ENCODE measurements around the gene SSPN.

The SSPN gene

GRCh38 chr12:26250801-26251200 is 55.4 kb downstream of the SSPN start:
- TF ChIP-seq EGR1 (IDR thresholded peaks at IDR 0.05) (no peak), CEBPB (IDR thresholded peaks at IDR 0.05) (no peak), TEAD4 (IDR thresholded peaks at IDR 0.05) (no peak), YY1 (IDR thresholded peaks at IDR 0.05; ENCODE audit: low read depth) (no peak), MAX (IDR thresholded peaks at IDR 0.05) (no peak), NFIC (IDR thresholded peaks at IDR 0.05) (no peak), FOXM1 (IDR thresholded peaks at IDR 0.05; ENCODE audit: borderline replicate concordance, low read depth) (no peak), EP300 (IDR thresholded peaks at IDR 0.05; ENCODE audit: borderline replicate concordance) (no peak), TCF12 (IDR thresholded peaks at IDR 0.05; ENCODE audit: low read depth) (no peak), CREB1 (IDR thresholded peaks at IDR 0.05; ENCODE audit: low read depth) (no peak), TAF1 (IDR thresholded peaks at IDR 0.05; ENCODE audit: low read depth) (no peak), RAD21 (IDR thresholded peaks at IDR 0.05; ENCODE audit: low read depth) (no peak), ZBTB7A (IDR thresholded peaks at IDR 0.05; ENCODE audit: low read depth) (no peak)
- TF ChIP-seq, protein P1, sequence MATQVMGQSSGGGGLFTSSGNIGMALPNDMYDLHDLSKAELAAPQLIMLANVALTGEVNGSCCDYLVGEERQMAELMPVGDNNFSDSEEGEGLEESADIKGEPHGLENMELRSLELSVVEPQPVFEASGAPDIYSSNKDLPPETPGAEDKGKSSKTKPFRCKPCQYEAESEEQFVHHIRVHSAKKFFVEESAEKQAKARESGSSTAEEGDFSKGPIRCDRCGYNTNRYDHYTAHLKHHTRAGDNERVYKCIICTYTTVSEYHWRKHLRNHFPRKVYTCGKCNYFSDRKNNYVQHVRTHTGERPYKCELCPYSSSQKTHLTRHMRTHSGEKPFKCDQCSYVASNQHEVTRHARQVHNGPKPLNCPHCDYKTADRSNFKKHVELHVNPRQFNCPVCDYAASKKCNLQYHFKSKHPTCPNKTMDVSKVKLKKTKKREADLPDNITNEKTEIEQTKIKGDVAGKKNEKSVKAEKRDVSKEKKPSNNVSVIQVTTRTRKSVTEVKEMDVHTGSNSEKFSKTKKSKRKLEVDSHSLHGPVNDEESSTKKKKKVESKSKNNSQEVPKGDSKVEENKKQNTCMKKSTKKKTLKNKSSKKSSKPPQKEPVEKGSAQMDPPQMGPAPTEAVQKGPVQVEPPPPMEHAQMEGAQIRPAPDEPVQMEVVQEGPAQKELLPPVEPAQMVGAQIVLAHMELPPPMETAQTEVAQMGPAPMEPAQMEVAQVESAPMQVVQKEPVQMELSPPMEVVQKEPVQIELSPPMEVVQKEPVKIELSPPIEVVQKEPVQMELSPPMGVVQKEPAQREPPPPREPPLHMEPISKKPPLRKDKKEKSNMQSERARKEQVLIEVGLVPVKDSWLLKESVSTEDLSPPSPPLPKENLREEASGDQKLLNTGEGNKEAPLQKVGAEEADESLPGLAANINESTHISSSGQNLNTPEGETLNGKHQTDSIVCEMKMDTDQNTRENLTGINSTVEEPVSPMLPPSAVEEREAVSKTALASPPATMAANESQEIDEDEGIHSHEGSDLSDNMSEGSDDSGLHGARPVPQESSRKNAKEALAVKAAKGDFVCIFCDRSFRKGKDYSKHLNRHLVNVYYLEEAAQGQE (IDR thresholded peaks at IDR 0.05; ENCODE audit: low read depth): no peak
- TF ChIP-seq, protein P2, sequence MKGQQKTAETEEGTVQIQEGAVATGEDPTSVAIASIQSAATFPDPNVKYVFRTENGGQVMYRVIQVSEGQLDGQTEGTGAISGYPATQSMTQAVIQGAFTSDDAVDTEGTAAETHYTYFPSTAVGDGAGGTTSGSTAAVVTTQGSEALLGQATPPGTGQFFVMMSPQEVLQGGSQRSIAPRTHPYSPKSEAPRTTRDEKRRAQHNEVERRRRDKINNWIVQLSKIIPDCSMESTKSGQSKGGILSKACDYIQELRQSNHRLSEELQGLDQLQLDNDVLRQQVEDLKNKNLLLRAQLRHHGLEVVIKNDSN (IDR thresholded peaks at IDR 0.05): no peak

- TF ChIP-seq EGR1 (IDR thresholded peaks at IDR 0.05) (no peak), CEBPB (IDR thresholded peaks at IDR 0.05) (no peak)
These were observed 56.2 kb downstream of the SSPN start for GRCh38 chr12:26251600-26251999.

DNA sequence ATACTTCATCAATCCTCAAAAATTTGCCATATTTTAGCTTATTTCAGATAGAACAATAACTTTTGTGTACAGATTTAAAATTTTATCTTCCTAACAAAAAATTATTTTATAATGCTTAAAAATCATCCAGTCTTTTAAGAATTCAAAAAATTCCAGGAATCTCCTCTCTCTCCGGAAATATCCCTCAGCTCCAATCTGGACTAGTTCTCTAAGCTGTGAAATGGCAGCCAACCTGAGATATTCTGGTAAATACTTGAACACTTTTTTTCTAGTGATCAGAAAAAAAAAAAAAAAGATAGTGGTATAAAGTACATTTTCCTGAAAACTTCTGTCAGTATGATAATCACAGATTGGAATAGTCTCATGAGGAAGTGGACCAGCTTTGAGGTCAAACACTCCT is 57.6 kb downstream of the SSPN start:
- TF ChIP-seq NFIC (IDR thresholded peaks at IDR 0.05): no peak
- TF ChIP-seq TEAD4 (IDR thresholded peaks at IDR 0.05): peak; percentile 36; the same call in 1 of the 2 replicates

- no peak for TF ChIP-seq YY1 (IDR thresholded peaks at IDR 0.05; ENCODE audit: low read depth)
- TF ChIP-seq CREB1 (IDR thresholded peaks at IDR 0.05; ENCODE audit: low read depth): no peak
- TF ChIP-seq CEBPB (IDR thresholded peaks at IDR 0.05): no peak
- TF ChIP-seq EGR1 (IDR thresholded peaks at IDR 0.05): no peak
- TF ChIP-seq, protein P2 (IDR thresholded peaks at IDR 0.05): no peak
- TF ChIP-seq FOXM1 (IDR thresholded peaks at IDR 0.05; ENCODE audit: borderline replicate concordance, low read depth): no peak
- TF ChIP-seq, protein P1 (IDR thresholded peaks at IDR 0.05; ENCODE audit: low read depth): no peak
- no peak for TF ChIP-seq TEAD4 (IDR thresholded peaks at IDR 0.05)
- TF ChIP-seq EP300 (IDR thresholded peaks at IDR 0.05; ENCODE audit: borderline replicate concordance): no peak
- TF ChIP-seq MAX (IDR thresholded peaks at IDR 0.05): no peak
- no peak for TF ChIP-seq RAD21 (IDR thresholded peaks at IDR 0.05; ENCODE audit: low read depth)
- no peak for TF ChIP-seq TCF12 (IDR thresholded peaks at IDR 0.05; ENCODE audit: low read depth)
- no peak for TF ChIP-seq NFIC (IDR thresholded peaks at IDR 0.05)
- TF ChIP-seq ZBTB7A (IDR thresholded peaks at IDR 0.05; ENCODE audit: low read depth): no peak
- TF ChIP-seq TAF1 (IDR thresholded peaks at IDR 0.05; ENCODE audit: low read depth): no peak
These were observed 60.7 kb downstream of the SSPN start for GRCh38 chr12:26255893-26256645.

- TF ChIP-seq MAX (IDR thresholded peaks at IDR 0.05) (no peak), TEAD4 (IDR thresholded peaks at IDR 0.05) (no peak), FOXM1 (IDR thresholded peaks at IDR 0.05; ENCODE audit: borderline replicate concordance, low read depth) (no peak), YY1 (IDR thresholded peaks at IDR 0.05; ENCODE audit: low read depth) (no peak), CEBPB (IDR thresholded peaks at IDR 0.05) (0 out of 2 replicates have a peak, but pooled peaks have one; percentile 5), TCF12 (IDR thresholded peaks at IDR 0.05; ENCODE audit: low read depth) (no peak)
These were observed 69.0 kb downstream of the SSPN start for GRCh38 chr12:26264215-26264838.

DNA sequence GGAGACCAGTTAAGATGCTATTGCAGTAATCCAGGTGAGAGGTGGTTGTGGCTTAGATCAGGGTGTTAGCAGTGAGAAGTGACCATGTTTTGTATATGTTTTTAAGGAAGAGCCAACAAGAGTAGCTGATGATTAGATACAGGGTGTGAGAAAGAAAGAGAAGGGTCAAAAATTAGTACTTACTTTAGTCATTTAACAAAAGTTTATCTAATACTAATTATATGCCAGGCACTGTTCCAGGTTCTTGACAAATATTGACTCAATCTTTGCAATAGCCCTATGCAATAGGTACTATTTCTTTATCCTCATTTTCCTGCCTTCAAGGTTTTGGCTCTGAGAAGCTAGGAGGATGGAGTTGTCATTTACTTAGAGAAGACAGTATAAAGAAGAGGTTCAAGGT is 70.2 kb downstream of the SSPN start:
- TF ChIP-seq EGR1 (IDR thresholded peaks at IDR 0.05) (no peak), EP300 (IDR thresholded peaks at IDR 0.05; ENCODE audit: borderline replicate concordance) (no peak), TEAD4 (IDR thresholded peaks at IDR 0.05) (no peak), NFIC (IDR thresholded peaks at IDR 0.05) (no peak), TCF12 (IDR thresholded peaks at IDR 0.05; ENCODE audit: low read depth) (no peak), FOXM1 (IDR thresholded peaks at IDR 0.05; ENCODE audit: borderline replicate concordance, low read depth) (no peak), CEBPB (IDR thresholded peaks at IDR 0.05) (no peak), CREB1 (IDR thresholded peaks at IDR 0.05; ENCODE audit: low read depth) (no peak), YY1 (IDR thresholded peaks at IDR 0.05; ENCODE audit: low read depth) (no peak), ZBTB7A (IDR thresholded peaks at IDR 0.05; ENCODE audit: low read depth) (no peak)
- TF ChIP-seq, protein P1 (IDR thresholded peaks at IDR 0.05; ENCODE audit: low read depth): no peak
- TF ChIP-seq, protein P2 (IDR thresholded peaks at IDR 0.05): no peak

Measured in Ishikawa (cell line).